ENCODE measurements around the gene SLC24A4.

- TF ChIP-seq CTCF (IDR thresholded peaks at IDR 0.05 in 8 of 11, conservative IDR thresholded peaks at IDR 0.05 in 3 of 11) (no peak), POLR2A (IDR thresholded peaks at IDR 0.05) (no peak)
Observed at GRCh38 chr14:92416544-92416943, 93.6 kb downstream of the SLC24A4 start.

Data from spleen (tissue), 7 donors.